GM23338 (cell line): Measurements from ENCODE around the gene GSDMA. TPM values are rescaled to one million over a fixed set of nuclear protein-coding genes. Genes with fewer than 3 reads are reported as not detected.

Experiments used
- ATAC-seq: fragments of 200-7000 bp; cut with Tn5 transposase; 3 replicates; pipeline ENCODE4 v1.9.1; 2020
- DNase-seq: peaks from one replicate; pipeline ENCODE4 v3.0.0-alpha.2; 2015; ENCODE audit warnings: low spot score
- H2AFZ ChIP-seq: fragments of 200-600 bp; sonication (generic); 2 replicates; pipeline ENCODE4 v1.8.0; 2016; ENCODE audit warnings: antibody characterized with exemption, mild to moderate bottlenecking, moderate library complexity
- H3F3A ChIP-seq: fragments of 200-600 bp; sonication (generic); replicated peaks from 2 replicates; pipeline ENCODE4 v1.8.0; 2017; ENCODE audit warnings: antibody characterized with exemption, mixed run types, low read depth
- H3K27ac ChIP-seq: fragments of 200-600 bp; sonication (generic); 2 replicates; pipeline ENCODE4 v1.6.1; 2016; ENCODE audit warnings: low read depth
- H3K27me3 ChIP-seq: fragments of 200-600 bp; sonication (generic); 2 replicates; pipeline ENCODE4 v1.8.0; 2016; ENCODE audit warnings: mild to moderate bottlenecking, mixed run types, moderate library complexity; ENCODE audit not compliant: insufficient read depth
- H3K36me3 ChIP-seq: fragments of 200-600 bp; sonication (generic); 2 replicates; pipeline ENCODE4 v1.8.0; 2016; ENCODE audit warnings: mild to moderate bottlenecking; ENCODE audit not compliant: insufficient read depth
- H3K4me1 ChIP-seq: fragments of 200-600 bp; sonication (generic); 2 replicates; pipeline ENCODE4 v1.8.0; 2016; ENCODE audit warnings: mild to moderate bottlenecking, moderate library complexity; ENCODE audit not compliant: insufficient read depth
- H3K4me2 ChIP-seq: fragments of 200-600 bp; sonication (generic); 2 replicates; pipeline ENCODE4 v1.7.1; 2017; ENCODE audit warnings: mixed run types
- H3K4me3 ChIP-seq: fragments of 200-600 bp; sonication (generic); 2 replicates; pipeline ENCODE4 v1.6.1; 2016; ENCODE audit warnings: mixed run types
- H3K79me2 ChIP-seq: fragments of 200-600 bp; sonication (generic); replicated peaks from 2 replicates; pipeline ENCODE4 v1.8.0; 2017; ENCODE audit warnings: mild to moderate bottlenecking; ENCODE audit not compliant: insufficient read depth
- H3K9me2 ChIP-seq: fragments of 200-600 bp; sonication (generic); 2 replicates; pipeline ENCODE4 v1.8.0; 2017; ENCODE audit not compliant: insufficient read depth
- H4K20me1 ChIP-seq: fragments of 200-600 bp; sonication (generic); replicated peaks from 2 replicates; pipeline ENCODE4 v1.8.0; 2017; ENCODE audit warnings: mild to moderate bottlenecking; ENCODE audit not compliant: insufficient read depth
- H3K27ac Mint-ChIP-seq: 2 replicates; pipeline ENCODE4 v1.8.0; 2020; ENCODE audit warnings: inconsistent platforms, mild to moderate bottlenecking, moderate library complexity, mixed read lengths
- H3K27me3 Mint-ChIP-seq: 3 replicates; pipeline ENCODE4 v1.8.0; 2022; ENCODE audit warnings: low read depth, mild to moderate bottlenecking, moderate library complexity, mixed read lengths, inconsistent platforms; ENCODE audit not compliant: insufficient read depth, poor library complexity
- H3K36me3 Mint-ChIP-seq: 3 replicates; pipeline ENCODE4 v1.8.0; 2021; ENCODE audit warnings: low read depth, mild to moderate bottlenecking, inconsistent platforms, moderate library complexity, mixed read lengths
- H3K4me1 Mint-ChIP-seq: 3 replicates; pipeline ENCODE4 v1.8.0; 2020; ENCODE audit warnings: mild to moderate bottlenecking, inconsistent platforms, mixed read lengths
- H3K4me3 Mint-ChIP-seq: 3 replicates; pipeline ENCODE4 v1.8.0; 2021; ENCODE audit warnings: moderate library complexity, mild to moderate bottlenecking, inconsistent platforms, mixed read lengths
- H3K9me3 Mint-ChIP-seq: 3 replicates; pipeline ENCODE4 v1.8.0; 2020; ENCODE audit warnings: moderate library complexity, mild to moderate bottlenecking, inconsistent platforms, mixed read lengths
- ETS1 ChIP-seq: IDR thresholded peaks from 2 replicates; pipeline ENCODE4 v1.6.1; 2016; ENCODE audit warnings: antibody characterized with exemption
- EZH2 ChIP-seq: fragments of 200-600 bp; sonication (generic); IDR thresholded peaks from one replicate; pipeline ENCODE4 v1.8.0; 2017; ENCODE audit warnings: antibody characterized with exemption, mild to moderate bottlenecking, low read depth; ENCODE audit not compliant: unreplicated experiment
- EZH2phosphoT487 ChIP-seq: fragments of 200-600 bp; sonication (generic); IDR thresholded peaks from one replicate; pipeline ENCODE4 v1.8.1; 2018; ENCODE audit warnings: antibody characterized with exemption; ENCODE audit not compliant: unreplicated experiment
- JUNB ChIP-seq: IDR thresholded peaks from one replicate; pipeline ENCODE4 v1.6.1; 2016; ENCODE audit warnings: antibody characterized with exemption; ENCODE audit not compliant: unreplicated experiment
- POLR2AphosphoS5 ChIP-seq: IDR thresholded peaks from 2 replicates; pipeline ENCODE4 v1.6.1; 2016; ENCODE audit warnings: antibody characterized with exemption, low read depth
- STAT1 ChIP-seq: IDR thresholded peaks from one replicate; pipeline ENCODE4 v1.6.1; 2016; ENCODE audit warnings: antibody characterized with exemption; ENCODE audit not compliant: unreplicated experiment
- ZNF331 ChIP-seq: fragments of 250-450 bp; sonication (Bioruptor Pico); IDR thresholded peaks from 2 replicates; pipeline ENCODE4 v1.5.0; 2020; ENCODE audit warnings: low read depth, mild to moderate bottlenecking, moderate library complexity
- ZNF462 ChIP-seq: fragments of 250-450 bp; sonication (Bioruptor Pico); IDR thresholded peaks from 2 replicates; pipeline ENCODE4 v1.5.0; 2020; ENCODE audit warnings: mild to moderate bottlenecking, moderate library complexity
- polyA plus RNA-seq: library from polyadenylated mRNA; unstranded; fragments of >200 nt; fragmentation: Nextera tagmentation; extraction: Ambion mirVana; gene quantifications from 2 replicates; pipeline ENCODE4 v1.2.1, GENCODE V29; 2016
- total RNA-seq: library from RNA; depleted of rRNA; stranded (reverse); fragments of >200 nt; shearing (Covaris generic); gene quantifications from 2 replicates; pipeline ENCODE4 v1.2.3, GENCODE V29; 2014
- TF ChIP-seq, protein P1 (sequence below): IDR thresholded peaks from one replicate; pipeline ENCODE4 v1.6.1; 2018; ENCODE audit warnings: antibody characterized with exemption; ENCODE audit not compliant: unreplicated experiment

The GSDMA gene
- total and polyA plus RNA-seq, 2 experiments from 2014 or later, result not detected

GRCh38 chr17:39922006-39922405, 40.8 kb upstream of the GSDMA start:
- H3K4me2 ChIP-seq, result no peak overlapping the region
- peaks cover 30% of the 10 kb centered on the region for H3K79me2 ChIP-seq
- peaks cover 17% of the 10 kb centered on the region for H4K20me1 ChIP-seq
- H3K27ac ChIP-seq, result no peak overlapping the region
- H2AFZ ChIP-seq, result no peak overlapping the region
- H3K36me3 ChIP-seq, result peaks cover 5% of the 10 kb centered on the region; the same call in 1 of the 2 replicates
- no peaks in the 10 kb centered on the region for H3F3A ChIP-seq
- Mint-ChIP-seq H3K9me3 (no peaks in the 10 kb centered on the region), H3K4me1 (peaks cover 28% of the 10 kb centered on the region), H3K27me3 (peaks cover 9% of the 10 kb centered on the region), H3K27ac (no peak overlapping the region), H3K4me3 (no peak overlapping the region), H3K36me3 (peaks cover 36% of the 10 kb centered on the region)
- H3K9me2 ChIP-seq, result no peaks in the 10 kb centered on the region
- H3K4me3 ChIP-seq, result no peak overlapping the region
- H3K4me1 ChIP-seq, result peaks cover 7% of the 10 kb centered on the region; the same call in 1 of the 2 replicates
- DNase-seq (no peak), ATAC-seq (no peak)
- H3K27me3 ChIP-seq, result no peaks in the 10 kb centered on the region
- TF ChIP-seq JUNB, result no peak

DNA sequence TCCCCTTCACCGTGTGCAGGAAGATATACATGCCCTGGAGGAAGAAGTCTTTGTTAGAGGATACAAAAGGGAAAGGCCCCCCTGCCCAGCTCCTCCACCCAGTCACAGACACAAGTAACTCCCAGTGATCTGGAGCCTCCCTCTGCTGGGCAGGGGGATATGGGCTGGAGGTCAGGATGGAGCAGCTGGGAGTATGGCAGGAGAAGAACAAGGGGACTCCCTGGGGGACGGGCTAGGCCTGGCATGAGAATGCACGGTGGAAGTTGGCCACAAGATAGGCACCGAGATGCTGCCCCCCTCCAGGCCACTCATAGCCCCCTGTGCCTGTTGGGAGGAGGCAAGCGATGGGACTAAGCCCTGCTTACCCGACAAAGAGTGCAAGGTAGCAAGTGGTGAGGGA, 39.6 kb upstream of the GSDMA start:
- Mint-ChIP-seq H3K27me3 (peaks cover 12% of the 10 kb centered on the region), H3K4me3 (no peak overlapping the region), H3K4me1 (peaks cover 31% of the 10 kb centered on the region), H3K36me3 (peaks cover 36% of the 10 kb centered on the region), H3K27ac (no peak overlapping the region), H3K9me3 (no peaks in the 10 kb centered on the region)
- Histone ChIP-seq H3K27ac (no peak overlapping the region), H3K27me3 (no peaks in the 10 kb centered on the region), H2AFZ (no peak overlapping the region), H3K4me2 (no peak overlapping the region), H3F3A (peaks cover 3% of the 10 kb centered on the region), H4K20me1 (peaks cover 17% of the 10 kb centered on the region), H3K36me3 (peaks cover 5% of the 10 kb centered on the region; the same call in 1 of the 2 replicates), H3K4me1 (peaks cover 10% of the 10 kb centered on the region), H3K4me3 (no peak overlapping the region), H3K79me2 (peaks cover 32% of the 10 kb centered on the region), H3K9me2 (no peaks in the 10 kb centered on the region)
- DNase-seq (no peak), ATAC-seq (no peak)
- TF ChIP-seq STAT1 (no peak), POLR2AphosphoS5 (no peak), JUNB (no peak), ETS1 (no peak), EZH2phosphoT487 (no peak), EZH2 (no peak), ZNF462 (CRISPR knock-in tag) (no peak), ZNF331 (CRISPR knock-in tag) (no peak)
- TF ChIP-seq, protein P1, sequence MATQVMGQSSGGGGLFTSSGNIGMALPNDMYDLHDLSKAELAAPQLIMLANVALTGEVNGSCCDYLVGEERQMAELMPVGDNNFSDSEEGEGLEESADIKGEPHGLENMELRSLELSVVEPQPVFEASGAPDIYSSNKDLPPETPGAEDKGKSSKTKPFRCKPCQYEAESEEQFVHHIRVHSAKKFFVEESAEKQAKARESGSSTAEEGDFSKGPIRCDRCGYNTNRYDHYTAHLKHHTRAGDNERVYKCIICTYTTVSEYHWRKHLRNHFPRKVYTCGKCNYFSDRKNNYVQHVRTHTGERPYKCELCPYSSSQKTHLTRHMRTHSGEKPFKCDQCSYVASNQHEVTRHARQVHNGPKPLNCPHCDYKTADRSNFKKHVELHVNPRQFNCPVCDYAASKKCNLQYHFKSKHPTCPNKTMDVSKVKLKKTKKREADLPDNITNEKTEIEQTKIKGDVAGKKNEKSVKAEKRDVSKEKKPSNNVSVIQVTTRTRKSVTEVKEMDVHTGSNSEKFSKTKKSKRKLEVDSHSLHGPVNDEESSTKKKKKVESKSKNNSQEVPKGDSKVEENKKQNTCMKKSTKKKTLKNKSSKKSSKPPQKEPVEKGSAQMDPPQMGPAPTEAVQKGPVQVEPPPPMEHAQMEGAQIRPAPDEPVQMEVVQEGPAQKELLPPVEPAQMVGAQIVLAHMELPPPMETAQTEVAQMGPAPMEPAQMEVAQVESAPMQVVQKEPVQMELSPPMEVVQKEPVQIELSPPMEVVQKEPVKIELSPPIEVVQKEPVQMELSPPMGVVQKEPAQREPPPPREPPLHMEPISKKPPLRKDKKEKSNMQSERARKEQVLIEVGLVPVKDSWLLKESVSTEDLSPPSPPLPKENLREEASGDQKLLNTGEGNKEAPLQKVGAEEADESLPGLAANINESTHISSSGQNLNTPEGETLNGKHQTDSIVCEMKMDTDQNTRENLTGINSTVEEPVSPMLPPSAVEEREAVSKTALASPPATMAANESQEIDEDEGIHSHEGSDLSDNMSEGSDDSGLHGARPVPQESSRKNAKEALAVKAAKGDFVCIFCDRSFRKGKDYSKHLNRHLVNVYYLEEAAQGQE, result no peak
